Adipocyte (in vitro differentiated cells): ENCODE data around the gene RPP30.

Source experiments
- DNase-seq: peaks from one replicate; pipeline ENCODE4 v3.0.0-alpha.2; 2015; ENCODE audit warnings: low read depth
- H3K27me3 ChIP-seq: replicated peaks from 2 replicates; pipeline ENCODE4 v1.7.0; 2013; ENCODE audit warnings: mild to moderate bottlenecking, low read length, moderate library complexity; ENCODE audit not compliant: control insufficient read depth, insufficient read depth
- H3K36me3 ChIP-seq: 2 replicates; pipeline ENCODE4 v1.7.0; 2013; ENCODE audit warnings: low read length, mild to moderate bottlenecking, moderate library complexity; ENCODE audit not compliant: control insufficient read depth, insufficient read depth, severe bottlenecking
- H3K4me1 ChIP-seq: 2 replicates; pipeline ENCODE4 v1.7.0; 2013; ENCODE audit warnings: mild to moderate bottlenecking, low read length, moderate library complexity; ENCODE audit not compliant: control insufficient read depth, insufficient read depth
- H3K4me3 ChIP-seq: 2 replicates; pipeline ENCODE4 v1.7.0; 2013; ENCODE audit warnings: mild to moderate bottlenecking, low read length, moderate library complexity
- H3K9ac ChIP-seq: 2 replicates; pipeline ENCODE4 v1.7.0; 2013; ENCODE audit warnings: mild to moderate bottlenecking, low read length, moderate library complexity
- H3K9me3 ChIP-seq: 2 replicates; pipeline ENCODE4 v1.7.0; 2013; ENCODE audit warnings: mild to moderate bottlenecking, low read length, moderate library complexity; ENCODE audit not compliant: control insufficient read depth

RPP30 gene

DNA sequence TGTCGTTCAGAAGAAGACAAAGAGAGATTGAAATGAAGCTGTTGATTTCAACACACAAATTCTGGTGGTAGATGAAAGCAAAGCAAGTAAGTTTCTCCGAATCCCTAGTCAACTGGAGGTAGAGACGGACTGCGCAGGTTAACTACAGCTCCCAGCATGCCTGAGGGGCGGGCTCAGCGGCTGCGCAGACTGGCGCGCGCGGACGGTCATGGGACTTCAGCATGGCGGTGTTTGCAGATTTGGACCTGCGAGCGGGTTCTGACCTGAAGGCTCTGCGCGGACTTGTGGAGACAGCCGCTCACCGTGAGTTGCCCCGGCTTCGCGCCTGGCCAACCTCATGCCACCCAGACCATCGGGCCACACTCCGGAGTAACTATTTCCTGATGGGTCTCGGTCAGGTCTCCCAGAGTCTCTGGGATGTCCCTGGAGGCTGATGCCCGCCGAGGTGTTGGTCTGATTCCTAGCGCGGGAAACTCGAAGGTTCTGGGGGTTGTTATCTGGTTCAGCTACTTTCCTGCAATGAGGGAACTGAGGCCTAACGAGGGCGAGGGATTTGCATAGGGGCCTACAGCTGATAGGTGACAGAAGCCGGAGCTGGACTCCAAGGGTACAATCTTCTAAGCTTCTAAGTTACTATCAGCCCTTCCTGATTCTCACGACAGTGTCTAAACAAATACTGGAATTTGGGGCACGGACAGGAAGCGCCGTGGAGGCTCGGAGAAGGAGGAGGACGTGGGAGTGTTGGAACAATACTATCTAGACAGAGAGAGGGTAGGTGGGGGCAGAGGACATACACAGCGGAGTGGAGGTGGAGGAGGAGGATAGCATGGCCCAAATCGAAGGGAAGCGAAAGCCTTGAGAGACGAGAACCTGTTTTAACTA, at the start of gene RPP30:
Gene RPP30 (plus strand): TSS at position 209 of the 882 bp plus-strand sequence. CDS start 13 bp downstream, at position 222.
- H3K4me1 ChIP-seq, result peaks cover 7% of the 10 kb centered on the region
- peak within 1 kb of the TSS; percentile 94 for H3K4me3 ChIP-seq
- peaks cover 14% of the 10 kb centered on the region for H3K9me3 ChIP-seq
- H3K36me3 ChIP-seq, result peaks cover 16% of the 10 kb centered on the region
- peak; percentile 93 for DNase-seq
- H3K9ac ChIP-seq, result peak within 1 kb of the TSS; percentile 89
- H3K27me3 ChIP-seq, result peaks cover 15% of the 10 kb centered on the region

DNA sequence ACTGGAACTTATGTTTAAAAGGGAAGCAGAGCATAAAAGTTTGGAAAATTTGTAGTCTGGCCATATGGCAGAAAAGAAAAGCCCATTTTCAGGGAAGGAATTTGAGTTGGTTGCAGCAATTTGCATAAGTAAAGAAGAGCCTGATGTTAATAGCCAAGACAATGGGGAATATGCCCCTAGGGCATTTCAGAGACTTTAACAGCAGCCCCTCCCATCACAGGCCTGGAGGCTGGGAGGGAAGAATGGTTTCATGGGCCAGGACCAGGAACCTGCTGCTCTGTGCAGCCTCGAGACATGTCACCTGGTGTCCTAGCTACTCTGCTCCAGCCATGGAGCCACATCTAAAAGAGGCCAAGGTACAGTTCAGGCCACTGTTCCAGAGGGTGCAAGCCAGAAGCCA, 49.3 kb upstream of the RPP30 start:
- Histone ChIP-seq H3K4me3 (no peak overlapping the region), H3K36me3 (no peaks in the 10 kb centered on the region), H3K9ac (no peak overlapping the region), H3K4me1 (no peaks in the 10 kb centered on the region), H3K9me3 (peaks cover 12% of the 10 kb centered on the region), H3K27me3 (no peaks in the 10 kb centered on the region)
- no peak for DNase-seq

DNA sequence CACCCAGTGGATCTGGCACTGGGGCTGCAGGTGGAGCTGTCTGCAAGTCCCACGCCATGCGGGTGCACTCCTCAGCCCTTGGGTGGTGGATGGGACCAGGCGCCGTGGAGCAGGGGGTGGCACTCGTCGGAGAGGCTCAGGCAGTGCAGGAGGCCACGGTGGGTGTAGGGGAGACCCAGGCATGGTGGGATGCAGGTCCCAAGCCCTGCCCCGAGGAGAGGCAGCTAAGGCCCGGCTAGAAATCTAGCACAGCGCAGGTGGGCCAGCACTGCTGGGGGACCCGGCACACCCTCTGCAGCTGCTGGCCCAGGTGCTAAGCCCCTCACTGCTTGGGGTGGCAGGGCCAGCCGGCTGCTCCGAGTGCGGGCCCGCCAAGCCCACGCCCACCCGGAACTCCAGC, 39.7 kb upstream of the RPP30 start:
- H3K9ac ChIP-seq, result no peak overlapping the region
- no peaks in the 10 kb centered on the region for H3K27me3 ChIP-seq

DNA sequence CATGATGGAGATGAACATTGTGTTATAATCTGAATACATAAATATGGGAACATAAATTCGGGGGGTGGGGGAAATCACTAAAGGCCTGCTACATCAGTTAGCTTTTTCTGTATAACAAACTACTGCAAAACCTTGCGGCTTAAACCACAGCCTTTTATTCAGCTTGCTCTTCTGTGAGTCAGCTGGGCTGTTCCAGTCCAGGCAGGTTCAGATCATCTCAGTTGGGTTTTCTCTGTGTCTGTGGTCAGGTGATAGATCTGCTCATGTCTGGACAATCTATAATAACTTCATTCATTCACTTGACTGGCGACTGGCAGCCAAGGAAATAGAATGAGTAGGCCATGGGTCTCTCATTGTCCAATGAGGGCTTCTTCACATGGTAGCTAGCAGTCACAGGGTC, 37.4 kb upstream of the RPP30 start:
- Histone ChIP-seq H3K4me1 (no peaks in the 10 kb centered on the region), H3K27me3 (no peaks in the 10 kb centered on the region)
- no peak for DNase-seq

More for the DNA sequence above, 39.7 kb upstream of the RPP30 start:
- Histone ChIP-seq H3K9me3 (no peaks in the 10 kb centered on the region), H3K4me1 (no peaks in the 10 kb centered on the region), H3K4me3 (no peak overlapping the region), H3K36me3 (no peaks in the 10 kb centered on the region)
- no peak for DNase-seq

DNA sequence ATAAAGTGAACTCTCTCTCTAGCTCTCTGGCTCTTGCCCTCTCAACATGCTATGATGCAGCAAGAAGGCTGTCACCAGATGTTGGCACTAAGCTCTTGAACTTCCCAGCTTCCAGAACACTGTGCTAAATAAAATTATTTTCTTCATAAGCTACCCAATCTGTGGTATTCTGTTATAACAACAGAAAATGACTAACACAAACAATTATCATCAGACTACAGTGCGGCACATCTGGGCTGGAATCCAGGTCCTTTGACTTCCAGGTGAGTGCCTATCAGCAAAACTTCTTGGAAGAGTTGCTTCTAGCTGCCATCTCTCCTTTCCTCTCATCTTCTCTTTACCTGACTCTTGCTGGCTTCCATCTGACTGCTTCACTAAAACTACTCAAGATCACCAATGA, 34.3 kb upstream of the RPP30 start:
- H3K36me3 ChIP-seq, result no peaks in the 10 kb centered on the region
- DNase-seq, result no peak
- no peaks in the 10 kb centered on the region for H3K27me3 ChIP-seq
- no peak overlapping the region for H3K4me3 ChIP-seq
- H3K9ac ChIP-seq, result no peak overlapping the region
- no peaks in the 10 kb centered on the region for H3K4me1 ChIP-seq
- H3K9me3 ChIP-seq, result no peaks in the 10 kb centered on the region

More for the DNA sequence above, 37.4 kb upstream of the RPP30 start:
- H3K9me3 ChIP-seq, result no peaks in the 10 kb centered on the region
- no peak overlapping the region for H3K9ac ChIP-seq
- H3K36me3 ChIP-seq, result no peaks in the 10 kb centered on the region
- no peak overlapping the region for H3K4me3 ChIP-seq

DNA sequence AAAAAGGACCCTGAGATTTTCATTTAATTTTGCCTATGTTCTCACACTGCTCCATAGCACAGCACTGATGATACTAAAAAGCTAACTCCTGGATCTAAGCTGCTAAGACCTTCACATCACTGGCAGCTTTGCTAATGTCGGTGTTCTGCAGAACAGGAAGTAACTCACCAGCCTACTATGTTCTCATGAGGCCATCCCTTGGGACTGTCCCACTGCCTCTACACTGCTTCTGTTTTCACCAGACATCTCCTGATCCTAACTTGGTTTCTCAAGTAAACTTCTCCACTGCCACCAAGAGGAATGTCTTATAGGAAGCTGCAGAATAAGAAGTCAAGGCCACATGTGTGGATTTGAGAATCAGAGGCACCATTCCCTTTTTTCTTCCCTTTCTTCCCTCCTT, 29.0 kb upstream of the RPP30 start:
- Histone ChIP-seq H3K9me3 (no peaks in the 10 kb centered on the region), H3K36me3 (no peaks in the 10 kb centered on the region), H3K9ac (no peak overlapping the region), H3K27me3 (peaks cover 6% of the 10 kb centered on the region), H3K4me3 (no peak overlapping the region), H3K4me1 (peaks cover 3% of the 10 kb centered on the region)
- no peak for DNase-seq

DNA sequence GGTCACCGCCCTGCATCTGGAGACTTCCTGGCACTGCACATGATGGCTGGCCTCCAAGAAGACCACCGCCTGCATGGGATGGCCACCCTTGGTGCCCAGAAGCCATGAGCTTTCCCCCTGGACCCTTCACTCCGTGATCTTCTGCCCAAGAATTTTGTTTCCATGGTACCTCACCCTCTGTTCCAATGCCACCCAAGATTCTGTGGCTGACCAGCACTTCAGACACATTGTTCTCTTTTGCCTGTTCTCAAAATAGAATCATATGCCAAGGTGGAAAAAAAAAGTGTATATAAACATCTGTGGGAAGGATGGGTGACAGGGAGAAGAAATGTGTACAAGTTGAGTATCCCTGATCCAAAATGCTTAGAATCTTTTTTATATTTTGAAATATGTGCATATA, 26.0 kb upstream of the RPP30 start:
- Histone ChIP-seq H3K27me3 (peaks cover 6% of the 10 kb centered on the region), H3K9ac (no peak overlapping the region), H3K4me1 (peaks cover 3% of the 10 kb centered on the region), H3K4me3 (no peak overlapping the region), H3K9me3 (peaks cover 8% of the 10 kb centered on the region), H3K36me3 (no peaks in the 10 kb centered on the region)
- DNase-seq, result no peak

DNA sequence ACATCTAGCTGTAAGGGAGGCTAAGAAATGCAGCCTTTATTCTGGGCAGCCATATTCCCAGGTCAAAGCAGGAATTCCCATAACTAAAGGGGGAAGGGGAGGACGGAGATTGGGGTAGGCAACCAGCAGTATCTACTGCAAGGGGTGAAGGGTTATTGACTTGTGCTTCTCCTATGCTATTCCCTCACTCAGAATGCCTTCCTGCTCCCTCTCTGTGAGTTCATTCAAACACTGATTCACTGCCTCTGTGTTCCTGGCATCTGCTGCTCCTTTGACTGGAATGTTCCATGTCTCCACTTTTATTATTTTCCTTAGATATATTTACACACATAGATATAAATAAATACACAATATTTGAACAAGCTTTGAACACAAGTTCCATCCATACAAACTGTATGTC, 25.0 kb upstream of the RPP30 start:
- Histone ChIP-seq H3K9me3 (peaks cover 13% of the 10 kb centered on the region), H3K9ac (no peak overlapping the region), H3K36me3 (no peaks in the 10 kb centered on the region), H3K4me3 (no peak overlapping the region), H3K4me1 (peaks cover 3% of the 10 kb centered on the region), H3K27me3 (peaks cover 6% of the 10 kb centered on the region)
- DNase-seq, result peak; percentile 47

DNA sequence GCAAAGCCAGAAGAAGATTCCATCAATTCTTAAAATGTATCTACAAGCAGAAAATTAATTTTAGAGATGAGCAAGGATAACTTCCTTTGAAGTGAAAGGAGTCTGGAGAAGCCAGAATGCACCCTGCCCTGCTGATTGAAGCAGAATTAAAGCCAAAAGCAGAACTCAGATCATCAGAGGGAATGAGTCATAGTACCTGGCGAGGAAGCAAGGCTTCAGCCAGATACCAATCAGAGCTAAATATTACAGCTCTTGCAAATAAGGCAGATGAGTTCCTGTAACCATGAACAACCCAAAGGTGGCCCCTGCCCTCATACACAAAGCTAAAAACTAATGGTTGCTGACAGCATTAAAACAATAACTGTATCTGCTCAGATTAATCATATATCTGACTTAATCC, 24.3 kb upstream of the RPP30 start:
- peaks cover 6% of the 10 kb centered on the region for H3K27me3 ChIP-seq
- peaks cover 3% of the 10 kb centered on the region for H3K4me1 ChIP-seq
- DNase-seq, result peak; percentile 51
- H3K9me3 ChIP-seq, result peaks cover 13% of the 10 kb centered on the region
- H3K9ac ChIP-seq, result no peak overlapping the region
- no peak overlapping the region for H3K4me3 ChIP-seq
- no peaks in the 10 kb centered on the region for H3K36me3 ChIP-seq

DNA sequence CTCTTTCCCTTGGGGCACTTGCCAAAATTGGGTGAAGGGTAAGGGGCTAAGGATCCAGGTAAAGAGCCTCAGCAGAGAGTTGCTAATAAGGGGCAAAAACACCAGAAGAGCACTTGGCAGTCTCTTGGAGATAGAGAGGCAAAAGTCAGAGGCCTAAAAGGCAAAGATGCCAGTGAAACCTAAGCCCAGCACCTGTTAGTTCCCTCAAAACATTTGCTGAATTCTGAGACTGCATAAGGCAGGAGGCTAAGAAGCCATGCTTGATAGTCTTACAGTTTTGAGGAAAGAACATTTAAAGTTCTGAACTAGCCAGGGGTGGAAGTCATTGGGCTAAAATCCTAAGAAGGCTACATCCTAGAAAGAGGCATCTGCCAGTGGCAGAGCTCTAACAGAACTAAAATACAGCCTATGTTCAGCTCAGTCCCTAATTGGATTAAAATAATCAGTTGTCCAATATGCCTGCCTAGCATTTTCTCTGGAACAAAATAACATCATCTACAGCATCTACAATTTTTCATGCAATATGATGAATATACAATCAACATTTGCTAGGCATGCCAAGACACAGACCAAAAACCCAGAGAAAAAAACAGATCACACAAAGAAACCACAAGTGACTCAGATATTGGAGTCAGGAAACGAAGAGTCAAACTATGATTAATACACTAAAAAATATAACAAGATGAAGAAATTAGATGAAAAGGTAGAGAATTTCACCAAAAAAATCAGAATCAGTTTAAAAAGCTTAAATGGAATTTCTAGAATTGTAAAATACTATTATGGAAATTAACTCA, 21.6 kb upstream of the RPP30 start:
- Histone ChIP-seq H3K9ac (no peak overlapping the region), H3K36me3 (no peaks in the 10 kb centered on the region), H3K9me3 (peaks cover 13% of the 10 kb centered on the region), H3K4me3 (no peak overlapping the region), H3K4me1 (peaks cover 3% of the 10 kb centered on the region), H3K27me3 (peaks cover 12% of the 10 kb centered on the region)
- DNase-seq, result no peak

DNA sequence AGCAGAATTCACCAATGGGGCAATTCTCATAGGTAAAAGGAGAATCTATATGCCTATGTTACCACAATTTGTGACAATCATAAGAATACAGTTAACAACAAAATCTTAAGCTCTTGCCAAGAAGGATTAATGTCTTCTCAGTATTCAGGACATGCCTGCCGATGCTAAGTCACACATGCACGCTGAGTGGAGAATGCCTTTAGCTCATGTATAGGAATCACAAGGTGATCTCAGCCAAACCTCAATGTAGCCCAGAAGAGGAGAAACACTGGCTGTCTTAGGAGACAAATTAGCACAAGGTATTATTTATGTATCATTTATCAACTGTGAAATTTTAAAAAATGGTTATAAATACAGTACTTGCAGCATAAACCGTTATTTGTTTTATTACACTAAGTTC, 16.6 kb upstream of the RPP30 start:
- Histone ChIP-seq H3K36me3 (no peaks in the 10 kb centered on the region), H3K27me3 (peaks cover 33% of the 10 kb centered on the region), H3K9ac (no peak overlapping the region), H3K9me3 (peaks cover 8% of the 10 kb centered on the region), H3K4me3 (no peak overlapping the region), H3K4me1 (no peaks in the 10 kb centered on the region)
- DNase-seq, result no peak
